A549 (cell line): ENCODE measurements around the gene PDCD10.

ENCODE experiments used
- BCL3 ChIP-seq: fragments of >200 bp; sonication (Bioruptor Twin); formaldehyde crosslinking; IDR thresholded peaks from 3 replicates; pipeline ENCODE4 v1.6.1; 2016
- BHLHE40 ChIP-seq: IDR thresholded peaks from 2 replicates; pipeline ENCODE4 v1.6.1; 2012; ENCODE audit warnings: low read depth, low read length, inconsistent platforms
- HOXB13 ChIP-seq: fragments of 250-450 bp; sonication (Bioruptor Pico); IDR thresholded peaks from 2 replicates; pipeline ENCODE4 v1.5.0; 2020; ENCODE audit warnings: low read depth, mild to moderate bottlenecking, moderate library complexity
- MAZ ChIP-seq: fragments of 150-350 bp; IDR thresholded peaks from 2 replicates; pipeline ENCODE4 v1.6.1; 2014; ENCODE audit warnings: antibody characterized with exemption, low read depth, low read length, borderline replicate concordance
- NFE2L2 ChIP-seq: fragments of 150-350 bp; conservative IDR thresholded peaks from 2 replicates; pipeline ENCODE4 v1.6.1; 2014; ENCODE audit warnings: low read length
- POLR2A ChIP-seq: IDR thresholded peaks from 2 replicates; pipeline ENCODE4 v1.6.1; 2012; ENCODE audit warnings: mild to moderate bottlenecking, low read length
- RAD21 ChIP-seq, 2 experiments: fragments of >200 bp in 1 of 2; sonication (Bioruptor Twin) in 1 of 2; formaldehyde crosslinking in 1 of 2; IDR thresholded peaks in 1 of 2; conservative IDR thresholded peaks in 1 of 2; 2 replicates in 1 of 2; 3 replicates in 1 of 2; pipeline ENCODE4 v1.6.1; 2012 to 2018; ENCODE audit warnings: inconsistent platforms in 1 of 2
- RFX5 ChIP-seq: fragments of 450-650 bp; IDR thresholded peaks from 2 replicates; pipeline ENCODE4 v1.7.1; 2014; ENCODE audit warnings: antibody characterized with exemption, mild to moderate bottlenecking, moderate library complexity
- TF ChIP-seq, protein P1 (sequence below): fragments of >200 bp; sonication (Bioruptor Twin); formaldehyde crosslinking; IDR thresholded peaks from 3 replicates; pipeline ENCODE4 v1.5.1; 2016
- TF ChIP-seq, protein P2 (sequence below): IDR thresholded peaks from 2 replicates; pipeline ENCODE4 v1.6.1; 2012

DNA sequence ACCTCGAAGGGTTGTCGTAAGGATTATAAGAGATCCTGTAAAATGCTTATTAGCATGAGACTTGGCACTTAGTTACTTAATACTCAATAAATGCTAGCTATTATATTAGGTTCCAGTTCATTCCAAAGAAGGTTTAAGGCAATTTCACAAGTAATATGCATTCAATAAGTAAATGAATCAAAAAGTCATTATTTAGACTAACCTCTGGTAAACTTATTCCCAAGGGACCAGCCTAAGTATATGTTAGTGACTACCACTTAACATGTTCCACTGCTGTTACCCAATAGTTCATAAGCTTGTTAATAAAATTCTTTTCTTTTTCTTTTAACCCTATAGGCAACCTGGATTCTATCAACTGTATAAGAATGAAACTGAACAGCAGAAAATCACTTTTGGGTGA, 5.1 kb downstream of the PDCD10 start:
- no peak for TF ChIP-seq RAD21 (conservative IDR thresholded peaks at IDR 0.05 in 1 of 2, IDR thresholded peaks at IDR 0.05 in 1 of 2)
- no peak for TF ChIP-seq POLR2A
- TF ChIP-seq, protein P1, sequence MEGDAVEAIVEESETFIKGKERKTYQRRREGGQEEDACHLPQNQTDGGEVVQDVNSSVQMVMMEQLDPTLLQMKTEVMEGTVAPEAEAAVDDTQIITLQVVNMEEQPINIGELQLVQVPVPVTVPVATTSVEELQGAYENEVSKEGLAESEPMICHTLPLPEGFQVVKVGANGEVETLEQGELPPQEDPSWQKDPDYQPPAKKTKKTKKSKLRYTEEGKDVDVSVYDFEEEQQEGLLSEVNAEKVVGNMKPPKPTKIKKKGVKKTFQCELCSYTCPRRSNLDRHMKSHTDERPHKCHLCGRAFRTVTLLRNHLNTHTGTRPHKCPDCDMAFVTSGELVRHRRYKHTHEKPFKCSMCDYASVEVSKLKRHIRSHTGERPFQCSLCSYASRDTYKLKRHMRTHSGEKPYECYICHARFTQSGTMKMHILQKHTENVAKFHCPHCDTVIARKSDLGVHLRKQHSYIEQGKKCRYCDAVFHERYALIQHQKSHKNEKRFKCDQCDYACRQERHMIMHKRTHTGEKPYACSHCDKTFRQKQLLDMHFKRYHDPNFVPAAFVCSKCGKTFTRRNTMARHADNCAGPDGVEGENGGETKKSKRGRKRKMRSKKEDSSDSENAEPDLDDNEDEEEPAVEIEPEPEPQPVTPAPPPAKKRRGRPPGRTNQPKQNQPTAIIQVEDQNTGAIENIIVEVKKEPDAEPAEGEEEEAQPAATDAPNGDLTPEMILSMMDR, result no peak
- TF ChIP-seq, protein P2, sequence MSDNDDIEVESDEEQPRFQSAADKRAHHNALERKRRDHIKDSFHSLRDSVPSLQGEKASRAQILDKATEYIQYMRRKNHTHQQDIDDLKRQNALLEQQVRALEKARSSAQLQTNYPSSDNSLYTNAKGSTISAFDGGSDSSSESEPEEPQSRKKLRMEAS, result no peak
- no peak for TF ChIP-seq NFE2L2
- no peak for TF ChIP-seq BHLHE40
- no peak for TF ChIP-seq RFX5
- no peak for TF ChIP-seq BCL3
- TF ChIP-seq MAZ, result no peak
- TF ChIP-seq HOXB13 (CRISPR knock-in tag), result no peak
